D721Med (cell line): Measurements from ENCODE around the gene NKAIN2.

Experiments
- DNase-seq: peaks from one replicate; pipeline ENCODE4 v3.0.0; 2011; ENCODE audit warnings: low spot score; ENCODE audit not compliant: insufficient read length
- FAIRE-seq: peaks from 2 replicates; lab custom pipeline; 2011; peaks lifted over from hg19 to GRCh38; lab: Jason Lieb, UNC
- CTCF ChIP-seq: IDR thresholded peaks from 2 replicates; pipeline ENCODE4 v1.5.1; 2012; ENCODE audit warnings: mild to moderate bottlenecking, control low read depth; ENCODE audit not compliant: insufficient read depth; ENCODE audit errors: missing control alignments

The NKAIN2 gene

DNA sequence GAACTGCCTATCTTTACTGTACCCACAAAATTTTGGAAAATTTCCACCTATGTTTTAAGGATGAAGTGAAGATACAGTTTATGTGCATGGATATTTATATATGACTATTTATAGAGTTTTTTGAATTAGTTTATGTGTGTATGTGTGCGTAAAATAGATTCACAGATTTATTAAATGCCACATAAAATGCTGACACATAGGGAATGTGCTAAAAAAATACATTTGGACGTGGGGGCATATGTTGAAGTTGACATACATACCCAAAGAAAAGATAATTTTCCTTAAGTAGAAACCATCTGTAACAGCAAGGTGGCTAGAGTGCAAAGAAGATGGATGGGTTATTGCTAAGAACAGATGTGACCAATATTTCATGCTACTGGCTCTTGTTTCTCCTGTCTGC, 856.5 kb downstream of the NKAIN2 start:
- FAIRE-seq (no peak), DNase-seq (no peak)
- TF ChIP-seq CTCF: no peak

DNA sequence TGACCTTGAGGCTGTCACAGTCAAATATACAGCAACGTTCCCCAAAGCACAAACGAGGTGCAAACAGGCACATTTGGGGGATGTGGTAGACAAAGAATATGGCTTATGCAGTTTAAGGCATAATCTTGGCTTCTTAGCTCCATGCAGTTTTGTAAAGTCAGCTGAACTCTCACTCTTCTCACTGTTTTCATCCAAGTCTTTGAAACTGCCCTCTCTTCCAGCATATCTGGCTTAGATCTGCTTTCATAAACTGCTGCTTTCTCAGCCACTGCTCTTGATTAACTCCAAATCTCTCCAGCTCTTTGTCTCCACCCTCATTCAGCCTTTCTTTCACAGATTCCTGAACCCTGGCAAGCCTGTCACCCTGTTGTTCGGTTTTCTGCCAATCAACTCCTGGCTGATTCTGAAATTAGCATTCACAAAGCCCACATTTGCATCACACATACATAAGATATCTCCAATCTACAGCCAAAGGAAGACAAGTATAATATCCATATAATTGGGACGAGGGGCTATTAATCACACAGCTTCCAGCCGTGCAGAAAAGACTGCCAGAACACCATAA, 857.5 kb downstream of the NKAIN2 start:
- FAIRE-seq: no peak
- TF ChIP-seq CTCF: no peak

DNA sequence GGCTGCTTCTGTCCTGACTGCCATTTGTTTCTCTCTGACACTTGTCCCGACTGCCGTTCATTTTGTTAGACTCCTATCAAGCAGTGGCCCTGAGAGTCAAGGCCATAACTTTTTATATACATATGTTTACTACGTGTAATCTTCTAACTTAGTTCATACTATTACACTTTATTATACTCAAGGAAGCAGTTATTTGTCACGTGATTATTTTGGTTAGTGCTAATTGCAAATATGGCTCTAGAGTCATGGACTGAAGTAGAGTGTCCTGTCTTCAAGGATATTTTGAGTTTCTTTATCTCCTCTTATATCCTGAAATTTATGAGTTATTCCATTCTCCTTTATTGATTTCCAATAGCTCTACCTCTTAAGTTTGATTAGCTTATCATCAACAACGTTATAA, 864.4 kb downstream of the NKAIN2 start:
- TF ChIP-seq CTCF: no peak
- no peak for FAIRE-seq
- no peak for DNase-seq

More for the DNA sequence above, 857.5 kb downstream of the NKAIN2 start:
- no peak for DNase-seq

- TF ChIP-seq CTCF: no peak
- no peak for FAIRE-seq
- DNase-seq: no peak
Measured at GRCh38 chr6:124669713-124670480, 866.2 kb downstream of the NKAIN2 start.

GRCh38 chr6:124670801-124671200, 867.1 kb downstream of the NKAIN2 start:
- FAIRE-seq (no peak), DNase-seq (no peak)
- TF ChIP-seq CTCF: no peak

DNA sequence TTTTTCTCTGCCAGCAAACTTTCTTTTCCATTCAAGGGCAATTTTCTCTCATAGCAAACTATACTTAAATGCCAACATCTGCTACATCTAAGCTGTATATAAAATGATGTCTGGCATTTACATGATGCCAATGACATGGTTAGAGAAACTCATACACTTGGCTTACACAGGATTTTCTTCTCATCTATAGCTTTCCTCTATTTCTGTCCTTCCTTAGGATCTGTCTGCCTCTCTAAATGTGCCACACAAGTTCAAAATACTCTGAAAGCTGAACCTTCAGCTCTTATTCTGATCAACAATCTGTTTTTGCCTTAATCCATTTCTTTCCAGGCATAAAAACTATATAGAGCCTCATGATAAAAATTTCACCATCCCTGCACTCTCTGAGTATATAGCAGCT, 867.7 kb downstream of the NKAIN2 start:
- no peak for FAIRE-seq

More for the DNA sequence above, 867.7 kb downstream of the NKAIN2 start:
- no peak for TF ChIP-seq CTCF
- DNase-seq: no peak
